Body of pancreas (tissue), 4 donors: ENCODE data around the gene DHRS1.

Experiments used
- POLR2A ChIP-seq, 3 donors: fragments of 450-650 bp; IDR thresholded peaks; one replicate each; pipeline ENCODE4 v1.6.1; 2016; ENCODE audit warnings: antibody characterized with exemption in 3 of 3, mild to moderate bottlenecking in 2 of 3
- TF ChIP-seq, protein P1 (sequence below), 7 experiments: fragments of 450-650 bp in 4 of 7; fragments of 200-600 bp in 3 of 7; sonication (generic) in 3 of 7; IDR thresholded peaks; one replicate each; pipeline ENCODE4 v1.5.1; 2016 to 2019; ENCODE audit warnings: antibody characterized with exemption in 7 of 7

DNA sequence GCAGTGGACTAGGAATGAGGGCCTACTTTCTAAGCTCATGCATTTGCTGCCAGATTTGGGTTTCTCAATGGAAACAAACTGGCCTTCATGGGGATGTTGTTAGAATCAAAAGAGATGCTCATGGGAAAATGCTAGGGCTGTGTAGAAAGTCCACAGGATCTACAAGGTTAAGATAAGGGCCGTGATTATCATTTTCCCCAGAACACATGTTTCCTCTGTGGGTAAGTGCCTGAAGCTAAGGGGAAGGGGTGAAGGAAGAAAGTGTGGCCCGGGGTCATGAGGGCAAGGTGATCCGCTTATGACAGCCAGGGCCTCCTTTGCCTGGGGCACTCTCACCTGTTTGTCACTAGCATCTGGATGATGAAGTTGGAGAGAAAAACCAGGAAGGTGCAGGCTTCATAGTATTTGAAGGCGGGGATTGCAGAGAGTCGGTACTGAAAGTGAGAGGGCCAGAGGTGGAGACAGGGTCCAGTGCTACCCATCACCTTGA is 25.5 kb upstream of the DHRS1 start:
- TF ChIP-seq, protein P1, sequence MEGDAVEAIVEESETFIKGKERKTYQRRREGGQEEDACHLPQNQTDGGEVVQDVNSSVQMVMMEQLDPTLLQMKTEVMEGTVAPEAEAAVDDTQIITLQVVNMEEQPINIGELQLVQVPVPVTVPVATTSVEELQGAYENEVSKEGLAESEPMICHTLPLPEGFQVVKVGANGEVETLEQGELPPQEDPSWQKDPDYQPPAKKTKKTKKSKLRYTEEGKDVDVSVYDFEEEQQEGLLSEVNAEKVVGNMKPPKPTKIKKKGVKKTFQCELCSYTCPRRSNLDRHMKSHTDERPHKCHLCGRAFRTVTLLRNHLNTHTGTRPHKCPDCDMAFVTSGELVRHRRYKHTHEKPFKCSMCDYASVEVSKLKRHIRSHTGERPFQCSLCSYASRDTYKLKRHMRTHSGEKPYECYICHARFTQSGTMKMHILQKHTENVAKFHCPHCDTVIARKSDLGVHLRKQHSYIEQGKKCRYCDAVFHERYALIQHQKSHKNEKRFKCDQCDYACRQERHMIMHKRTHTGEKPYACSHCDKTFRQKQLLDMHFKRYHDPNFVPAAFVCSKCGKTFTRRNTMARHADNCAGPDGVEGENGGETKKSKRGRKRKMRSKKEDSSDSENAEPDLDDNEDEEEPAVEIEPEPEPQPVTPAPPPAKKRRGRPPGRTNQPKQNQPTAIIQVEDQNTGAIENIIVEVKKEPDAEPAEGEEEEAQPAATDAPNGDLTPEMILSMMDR (IDR thresholded peaks at IDR 0.05) = no peak
- no peak for TF ChIP-seq POLR2A (IDR thresholded peaks at IDR 0.05)
